GM18909 (cell line): Measurements from ENCODE around the gene LYPD1.

ENCODE experiments used
- ATAC-seq: cut with Tn5 transposase; IDR thresholded peaks from one replicate; pipeline ENCODE4 v1.9.1; 2021; ENCODE audit warnings: mild to moderate bottlenecking; ENCODE audit not compliant: unreplicated experiment, poor library complexity

The LYPD1 gene

DNA sequence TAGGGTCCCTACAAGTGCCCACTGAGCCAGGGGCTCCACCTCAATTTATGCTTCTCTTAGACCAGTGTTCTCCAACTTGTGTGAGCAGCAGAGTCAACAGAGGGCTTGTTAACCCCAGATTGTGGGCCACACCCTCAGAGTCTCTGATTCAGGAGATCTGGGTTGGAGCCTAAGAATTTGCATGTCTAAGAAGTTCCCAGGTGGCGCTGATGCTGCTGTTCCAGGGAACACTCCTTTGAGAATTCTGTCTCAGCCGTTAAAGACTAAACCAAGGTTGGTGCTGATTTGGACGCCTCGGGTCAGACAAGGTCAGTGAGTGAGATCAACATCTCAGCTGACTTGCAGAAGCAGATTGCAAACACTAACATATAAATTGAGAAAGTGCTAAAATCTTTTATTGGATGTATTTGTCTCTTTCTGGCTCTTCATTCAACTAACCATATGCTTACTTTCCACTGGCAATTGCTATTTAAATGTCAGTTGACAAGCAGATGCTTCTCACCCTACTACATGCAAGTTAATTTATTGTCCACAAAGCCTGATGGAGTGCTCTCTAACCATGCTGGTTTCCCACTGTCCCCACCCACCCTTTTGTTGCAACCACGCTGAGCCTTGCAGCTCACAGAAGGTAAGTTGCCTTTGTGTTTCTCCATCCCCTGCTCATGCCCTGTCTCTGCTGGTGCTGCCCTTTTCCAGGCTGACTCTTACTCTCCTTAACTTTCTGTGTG, 31.5 kb downstream of the LYPD1 start:
- no peak for ATAC-seq

DNA sequence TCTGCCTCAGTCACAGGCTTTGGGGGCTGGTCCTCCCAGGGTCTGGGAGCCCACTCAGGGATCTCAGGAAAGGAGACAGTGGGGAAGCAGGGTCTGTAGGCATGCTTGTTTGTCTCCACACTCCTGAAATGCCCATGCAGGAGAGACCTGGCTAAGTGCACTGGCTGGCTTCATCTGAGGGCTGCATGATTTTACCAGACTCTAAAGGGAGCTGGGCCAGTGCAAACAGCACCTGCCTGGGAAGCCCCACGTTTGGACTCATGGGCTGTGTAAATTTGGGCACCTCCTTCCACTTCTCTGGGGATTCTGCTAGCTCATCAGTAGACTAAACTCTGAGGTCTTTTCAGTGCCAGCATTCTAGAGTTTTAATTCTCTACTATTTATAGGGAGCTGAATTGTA, 33.7 kb downstream of the LYPD1 start:
- no peak for ATAC-seq

DNA sequence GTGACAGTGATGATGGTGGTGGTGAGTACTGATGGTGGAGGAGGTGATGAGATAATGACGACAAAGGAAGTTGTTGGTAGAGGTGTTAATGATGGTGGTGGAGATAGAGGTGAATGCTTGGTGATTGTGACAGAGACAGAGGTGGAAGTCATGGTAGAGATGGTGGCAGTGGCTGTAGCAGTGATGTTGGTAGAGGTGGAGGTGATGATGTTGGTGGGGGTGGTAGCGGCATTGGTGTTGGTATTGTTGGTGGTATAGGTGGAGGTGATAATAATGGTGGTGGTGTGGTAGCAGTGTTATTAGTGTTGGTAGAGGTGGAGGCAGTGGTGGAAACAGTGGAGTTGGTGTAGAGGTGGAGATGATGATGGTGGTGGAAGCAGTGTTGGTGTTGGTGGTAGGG, 36.4 kb downstream of the LYPD1 start:
- ATAC-seq, result no peak

DNA sequence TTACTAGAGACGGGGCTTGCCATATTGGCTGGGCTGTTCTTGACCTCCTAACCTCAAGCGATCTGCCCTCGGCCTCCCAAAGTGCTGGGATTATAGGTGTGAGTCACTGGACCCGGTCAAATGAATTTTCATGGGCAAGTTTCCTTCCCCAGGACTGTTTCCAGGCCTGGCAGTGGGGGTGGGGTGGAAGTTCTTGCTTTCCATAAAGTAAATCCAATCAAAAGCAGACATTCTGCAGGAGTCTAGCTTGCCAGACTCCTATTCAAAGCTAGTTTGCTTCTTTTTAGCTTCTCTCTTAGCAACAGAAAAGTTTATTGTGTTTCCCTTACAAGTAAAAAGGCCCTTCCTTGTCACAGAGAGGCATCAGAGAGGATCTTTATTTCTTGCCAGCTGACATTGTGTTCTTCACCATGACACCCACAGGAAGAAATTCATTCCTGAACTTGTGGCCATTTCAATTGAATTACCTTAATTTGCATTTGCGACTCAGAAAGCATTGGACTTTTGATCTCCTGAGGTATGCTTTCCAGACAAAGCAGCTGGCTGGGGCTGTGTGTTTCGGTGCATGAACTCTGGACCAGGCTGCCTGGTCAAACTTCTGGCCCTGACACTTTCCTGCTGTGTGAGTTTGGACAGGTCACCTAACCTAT, 37.9 kb downstream of the LYPD1 start:
- ATAC-seq, result no peak

DNA sequence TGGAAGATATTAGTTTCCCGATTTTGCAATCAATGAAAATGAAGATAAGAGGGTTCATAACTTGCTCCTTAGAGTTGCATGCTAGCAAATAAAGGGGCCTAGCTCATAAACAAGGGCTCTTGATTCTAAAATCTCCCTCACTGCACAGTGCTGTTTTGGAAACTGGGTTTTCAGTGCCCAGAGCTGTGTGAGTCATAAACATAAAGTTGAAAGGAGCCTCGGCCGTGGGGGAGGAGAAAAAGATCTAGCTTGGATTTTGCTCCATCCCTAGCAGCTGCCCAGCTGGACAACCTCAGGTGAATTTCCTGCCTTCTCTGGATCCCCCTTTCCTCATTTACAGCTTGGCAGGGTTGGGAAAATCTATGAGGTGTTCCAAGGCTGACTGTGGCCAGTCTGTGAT, 42.5 kb downstream of the LYPD1 start:
- no peak for ATAC-seq

DNA sequence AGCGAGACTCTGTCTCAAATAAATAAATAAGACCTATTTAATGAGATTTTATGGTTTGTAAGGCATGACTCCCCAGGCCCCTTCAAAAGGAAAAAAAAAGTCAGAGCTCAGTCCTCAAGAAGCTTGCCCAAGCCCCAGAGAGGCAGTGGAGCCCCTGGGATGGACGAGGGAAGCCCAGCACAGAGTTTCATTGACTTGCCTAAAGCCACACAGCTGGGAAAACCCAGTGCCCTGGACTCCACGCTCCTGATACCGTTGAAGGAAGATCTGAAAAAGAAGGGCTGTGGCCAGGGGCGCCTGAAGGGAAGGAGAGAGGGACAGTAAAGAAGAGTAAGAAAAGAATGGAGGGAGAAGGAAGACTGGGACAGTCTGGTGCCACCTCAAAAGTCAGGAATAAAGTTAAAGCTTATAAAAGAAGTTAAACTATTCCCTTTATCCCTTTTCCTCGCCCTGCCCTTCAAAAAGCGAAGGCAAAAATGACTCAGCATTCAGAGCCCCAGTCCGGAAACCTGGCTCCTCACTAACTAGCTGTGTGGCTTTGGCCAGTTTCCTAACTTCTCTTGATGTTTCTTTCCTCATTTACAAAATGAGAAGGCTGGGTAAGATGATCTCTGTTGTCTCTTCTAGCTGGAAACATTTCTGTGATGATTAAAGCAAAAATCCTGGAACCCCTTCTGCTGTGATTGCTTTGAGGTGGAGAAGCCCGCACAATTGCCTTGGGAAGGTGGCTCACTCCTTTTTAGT, 46.7 kb downstream of the LYPD1 start:
- ATAC-seq, result no peak

DNA sequence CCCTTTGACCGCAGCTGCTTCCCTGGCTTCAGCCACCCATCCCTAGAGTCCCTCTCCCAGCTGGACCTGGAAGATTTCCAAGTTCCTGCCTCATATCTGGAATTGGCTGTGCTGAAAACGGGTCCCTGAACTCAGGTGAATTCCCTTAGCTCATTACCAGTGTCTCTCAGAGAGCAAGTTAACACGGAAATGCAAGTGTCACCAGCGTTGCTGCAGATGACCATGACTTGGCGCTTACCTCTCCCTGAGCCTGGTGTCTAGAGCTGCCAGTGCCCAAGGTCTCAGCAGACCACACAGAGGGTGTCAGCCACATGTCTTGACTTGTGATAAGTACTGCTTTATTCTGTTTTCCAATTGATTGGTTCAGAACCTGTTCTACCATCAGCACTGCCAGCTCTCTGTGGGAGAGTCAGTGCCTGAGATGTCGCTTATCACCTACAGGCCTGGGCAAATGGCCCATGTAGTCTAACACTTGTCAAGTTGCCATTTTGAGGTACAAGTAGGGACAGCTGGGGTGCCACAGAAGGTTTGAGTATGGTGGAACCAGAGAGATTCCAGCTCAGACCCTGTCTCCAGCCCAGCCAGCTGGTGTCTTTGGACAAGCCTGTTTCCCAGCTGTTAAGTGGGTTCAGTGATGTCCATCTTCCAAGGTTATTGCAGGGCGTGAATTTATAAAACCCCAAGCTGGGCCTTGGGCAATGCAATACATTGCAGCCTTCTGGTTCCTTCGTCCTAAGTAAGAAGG, 48.7 kb downstream of the LYPD1 start:
- no peak for ATAC-seq

DNA sequence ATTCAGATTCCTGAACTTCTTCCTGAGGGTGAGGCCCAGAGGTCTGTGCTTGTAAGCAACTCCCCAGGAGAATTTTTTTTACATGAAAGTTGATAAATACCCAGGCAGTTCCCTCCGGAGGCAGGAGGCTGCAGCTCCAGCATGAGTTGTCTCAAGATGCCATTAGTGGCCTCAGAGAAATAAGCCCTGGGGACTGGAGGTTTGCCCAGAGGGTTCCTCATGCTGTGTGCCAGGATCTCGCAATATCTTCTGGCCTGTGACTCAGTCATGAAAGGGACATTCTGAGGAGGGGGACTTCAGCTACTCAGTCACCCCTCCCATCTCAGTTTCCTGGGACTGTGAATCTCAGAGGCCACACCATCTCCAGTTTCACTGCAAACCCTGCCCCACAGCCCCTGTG, 49.9 kb downstream of the LYPD1 start:
- no peak for ATAC-seq

DNA sequence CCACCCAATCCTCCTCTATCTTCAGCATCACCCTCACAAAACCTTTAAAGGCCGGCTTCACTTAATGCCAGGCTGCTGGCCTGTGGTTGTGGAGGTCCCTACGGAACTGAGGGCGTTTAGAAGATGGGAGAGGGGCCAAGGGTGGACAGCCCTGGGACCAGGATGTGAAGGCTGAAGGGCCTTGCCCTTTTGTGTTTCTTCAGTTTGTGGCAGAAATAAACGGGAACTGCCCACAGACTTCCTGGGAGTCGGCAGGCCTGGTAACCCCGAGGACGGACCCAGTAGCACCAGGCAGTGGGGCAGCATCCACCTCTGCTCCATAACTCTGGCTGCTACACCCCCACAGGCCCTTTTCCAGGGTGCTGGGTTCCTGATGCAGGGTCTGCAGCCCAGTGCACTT, 51.3 kb downstream of the LYPD1 start:
- ATAC-seq, result no peak

DNA sequence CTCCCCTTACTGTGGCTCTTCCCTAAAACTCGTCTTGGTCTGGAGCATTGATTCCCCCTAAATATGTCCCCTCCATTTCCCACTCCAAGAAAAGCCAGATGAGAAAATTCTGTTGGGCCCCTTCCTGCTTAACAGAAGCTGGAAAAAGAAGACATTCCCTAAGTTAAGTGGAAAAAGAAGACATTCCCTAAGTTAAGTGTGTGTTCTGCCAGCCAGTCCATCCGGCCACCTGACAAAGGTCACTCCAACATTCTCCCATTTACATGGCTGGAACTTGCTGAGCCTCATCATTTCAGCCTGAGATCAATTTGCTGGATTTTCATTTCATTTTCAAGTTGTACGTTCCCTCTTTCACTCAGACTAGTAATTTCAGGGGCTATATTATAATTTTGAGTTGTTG, 52.0 kb downstream of the LYPD1 start:
- ATAC-seq, result no peak

DNA sequence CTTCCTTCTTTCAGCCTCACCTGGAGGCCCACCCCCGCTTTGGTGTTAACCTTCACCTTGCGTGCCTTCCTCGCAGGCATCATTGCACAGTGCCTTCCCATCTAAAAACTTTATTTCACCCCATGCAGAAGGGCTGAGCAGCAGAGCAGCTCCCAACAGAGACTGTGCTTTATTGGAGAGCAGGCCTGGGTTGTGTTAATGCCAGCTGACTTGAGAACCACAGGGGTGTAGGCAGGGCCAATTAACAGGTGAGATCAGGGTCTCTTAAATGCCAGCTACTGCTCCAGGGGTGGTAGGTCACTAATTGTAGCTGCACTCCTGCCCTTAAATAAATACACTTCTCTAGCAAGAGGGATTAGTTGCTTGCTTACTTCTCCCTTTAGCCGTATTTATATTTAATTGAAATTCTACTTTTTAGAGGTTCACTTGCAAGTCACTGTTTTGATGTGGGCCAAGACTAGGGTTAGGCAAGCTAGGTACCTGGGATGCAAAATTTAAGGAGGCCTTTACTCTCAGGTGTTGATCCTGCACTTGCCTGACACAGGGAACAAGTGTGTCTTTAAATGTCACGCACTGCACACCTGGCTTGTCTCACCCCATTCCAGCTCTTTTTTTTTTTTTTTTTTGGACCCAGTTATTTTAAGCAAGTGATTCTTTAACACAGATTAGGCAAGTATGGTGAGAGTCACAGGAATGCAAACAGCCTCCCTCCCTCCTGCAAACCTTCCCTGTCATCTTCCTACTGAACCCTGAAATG, 54.5 kb downstream of the LYPD1 start:
- no peak for ATAC-seq

DNA sequence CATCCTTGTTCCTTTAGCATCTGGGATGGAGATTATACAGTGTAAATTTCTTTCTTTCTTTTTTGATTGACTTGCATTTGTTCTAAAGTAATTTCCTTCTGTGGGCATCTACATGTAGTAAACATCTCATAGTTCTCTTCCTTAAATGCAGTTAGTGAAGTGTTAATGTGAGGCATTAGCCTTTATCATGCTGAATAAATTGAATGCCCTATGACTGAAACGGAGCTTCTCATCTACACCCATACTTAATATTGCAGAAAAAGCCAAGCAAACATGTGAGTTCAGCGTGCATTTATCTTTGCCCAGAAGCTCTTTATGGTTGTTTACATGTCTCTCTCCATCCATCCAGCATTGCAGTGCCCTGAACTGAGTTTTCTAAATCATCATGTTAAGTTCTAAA, 58.3 kb downstream of the LYPD1 start:
- no peak for ATAC-seq

DNA sequence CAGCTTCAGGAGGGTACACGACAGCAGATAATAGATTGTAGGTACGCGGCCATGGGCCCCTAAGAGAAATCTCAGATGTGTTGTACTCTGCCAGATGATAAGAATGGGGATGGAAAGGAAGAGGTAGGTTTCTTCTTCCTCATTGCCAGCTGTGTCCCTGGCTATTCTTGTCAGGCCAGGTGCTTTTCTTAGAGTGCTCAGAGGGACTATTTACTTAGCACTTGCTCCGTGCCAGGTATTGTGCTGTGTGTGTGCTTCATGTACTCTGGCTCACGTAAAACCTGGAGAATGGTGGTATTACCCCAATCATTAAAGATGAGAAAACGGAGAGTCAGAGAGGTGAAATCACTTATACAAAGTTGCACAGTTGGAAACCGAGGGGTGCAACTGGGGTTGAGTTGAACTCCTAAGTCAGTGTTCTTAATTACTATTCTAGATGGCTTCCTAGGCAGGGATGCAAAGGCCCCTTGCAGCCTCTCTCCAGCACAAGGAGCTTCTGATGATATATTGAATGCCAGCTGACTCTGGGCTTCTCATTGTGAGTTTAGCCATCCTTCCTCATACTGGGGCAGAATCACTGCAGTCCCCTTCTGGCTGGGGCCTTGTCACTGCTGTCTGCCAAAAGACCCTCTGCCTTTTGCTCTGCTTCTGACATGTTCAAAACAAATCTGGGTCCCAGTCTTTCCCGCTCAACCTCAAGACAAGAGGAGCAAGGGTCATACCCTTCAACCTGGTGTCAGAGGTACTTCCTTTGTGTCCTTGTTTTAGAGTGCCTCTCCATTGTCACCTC, 60.7 kb downstream of the LYPD1 start:
- ATAC-seq, result no peak

DNA sequence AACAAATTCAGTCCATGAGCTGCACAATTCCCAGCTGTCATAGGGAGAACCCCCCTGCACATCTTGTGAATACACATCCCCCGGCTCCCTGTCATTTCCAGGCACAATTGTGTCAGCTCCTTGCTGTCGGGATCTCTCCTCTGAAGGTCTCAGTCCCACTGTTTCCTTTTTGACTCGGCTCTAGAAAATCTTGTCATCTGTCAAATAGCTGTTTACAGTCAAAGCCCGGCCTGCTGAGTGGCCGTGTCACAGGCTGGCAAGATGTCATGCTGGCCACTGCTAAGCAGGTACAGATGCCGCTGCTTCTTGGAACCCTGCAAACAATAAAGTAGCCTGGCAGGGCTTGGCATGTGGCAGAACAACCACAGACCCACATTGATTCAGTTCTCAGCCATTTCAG, 61.7 kb downstream of the LYPD1 start:
- no peak for ATAC-seq

DNA sequence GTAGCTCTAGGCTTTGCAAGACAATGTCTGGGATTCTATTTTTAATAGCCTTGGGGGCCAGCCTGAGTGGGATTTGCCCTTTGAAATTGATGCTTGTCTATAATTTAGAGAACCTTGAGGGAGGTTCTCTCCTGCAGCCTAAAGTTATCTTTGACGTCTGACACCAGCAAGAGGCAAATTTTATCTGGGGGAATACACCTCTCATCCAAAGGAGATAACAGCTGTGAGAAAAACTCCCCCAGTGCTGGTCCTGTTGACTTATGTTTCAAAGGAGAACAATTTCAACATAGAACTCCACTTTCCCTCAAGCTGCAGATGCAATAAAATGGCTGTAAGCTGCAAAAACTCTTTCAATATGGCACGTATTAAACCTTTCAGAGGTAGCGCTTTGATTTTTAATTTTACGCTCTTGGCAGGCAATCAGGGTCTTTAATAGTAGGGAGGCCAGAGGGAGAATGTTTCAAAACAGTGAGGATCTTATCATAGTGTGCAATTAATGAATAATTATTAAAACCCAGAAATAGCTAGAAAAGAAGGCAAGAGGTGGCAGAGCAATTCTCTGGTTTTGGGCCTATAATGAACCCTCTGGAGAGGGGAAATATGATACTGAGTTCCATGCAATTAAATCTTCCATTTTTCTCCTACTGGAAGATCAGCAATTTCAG, 62.4 kb downstream of the LYPD1 start:
- no peak for ATAC-seq

DNA sequence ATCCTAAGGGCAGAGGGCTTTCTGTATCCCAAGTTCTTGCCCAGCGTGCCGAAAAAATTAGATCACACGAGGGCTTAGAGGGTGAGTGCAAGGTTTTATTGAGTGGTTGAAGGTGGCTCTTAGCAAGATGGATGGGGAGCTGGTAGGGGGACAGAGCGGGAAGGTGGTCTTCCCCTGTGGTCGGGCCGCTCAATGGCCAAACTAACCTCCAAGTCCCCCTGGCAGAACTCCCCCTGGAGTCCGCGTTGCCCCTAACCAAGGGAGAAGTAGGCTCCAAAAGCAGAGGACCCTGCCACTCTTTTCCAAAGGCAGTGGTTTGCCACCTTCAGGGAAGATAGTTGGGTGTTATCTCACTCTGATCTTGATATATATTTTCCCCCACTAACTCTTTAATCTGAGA, 63.4 kb downstream of the LYPD1 start:
- ATAC-seq, result no peak

DNA sequence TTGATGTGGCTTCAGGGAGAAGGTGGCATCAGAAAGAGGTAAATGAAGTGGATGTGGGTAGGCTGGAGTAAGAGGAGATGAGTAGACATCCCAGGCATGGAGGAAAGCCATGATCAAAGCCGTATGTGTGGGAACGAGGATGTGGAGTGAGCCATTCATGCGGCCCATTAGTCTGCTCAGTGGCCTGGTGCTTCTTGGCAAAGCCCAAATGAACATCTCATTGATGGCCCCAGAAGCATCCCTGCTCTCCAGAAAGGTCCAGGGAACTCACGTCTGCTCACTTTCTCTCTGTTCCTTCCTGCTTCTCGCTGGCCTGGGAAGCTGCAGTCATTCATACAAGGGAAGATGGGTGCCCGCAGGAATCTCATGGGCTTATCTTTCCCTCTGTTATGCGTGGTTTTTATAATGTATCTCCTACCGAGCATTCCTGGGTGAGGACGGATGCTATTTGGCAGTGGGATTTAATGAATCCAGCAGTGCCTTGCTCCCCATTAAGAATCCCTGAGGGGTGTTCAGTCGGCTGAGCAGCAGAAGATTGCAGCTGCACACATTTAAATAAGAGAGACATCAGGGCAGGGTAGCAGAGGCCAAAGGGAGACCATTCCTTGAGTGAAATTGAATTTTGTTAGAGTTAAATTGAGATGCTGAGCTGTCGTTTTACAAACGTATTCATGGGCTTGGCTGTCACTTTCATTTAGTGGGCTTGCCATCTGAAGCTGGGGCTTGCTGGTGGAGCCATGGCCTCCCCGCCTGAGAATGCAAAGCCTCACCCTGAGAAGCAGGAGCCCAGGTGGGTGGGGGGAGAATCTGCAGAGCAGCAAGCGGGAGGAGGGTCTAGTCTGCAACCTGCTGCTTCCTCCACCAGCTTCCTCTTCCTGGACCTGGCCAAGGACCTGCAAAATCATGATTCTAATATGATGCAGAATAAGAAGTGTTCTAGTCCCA, 64.5 kb downstream of the LYPD1 start:
- ATAC-seq, result no peak

DNA sequence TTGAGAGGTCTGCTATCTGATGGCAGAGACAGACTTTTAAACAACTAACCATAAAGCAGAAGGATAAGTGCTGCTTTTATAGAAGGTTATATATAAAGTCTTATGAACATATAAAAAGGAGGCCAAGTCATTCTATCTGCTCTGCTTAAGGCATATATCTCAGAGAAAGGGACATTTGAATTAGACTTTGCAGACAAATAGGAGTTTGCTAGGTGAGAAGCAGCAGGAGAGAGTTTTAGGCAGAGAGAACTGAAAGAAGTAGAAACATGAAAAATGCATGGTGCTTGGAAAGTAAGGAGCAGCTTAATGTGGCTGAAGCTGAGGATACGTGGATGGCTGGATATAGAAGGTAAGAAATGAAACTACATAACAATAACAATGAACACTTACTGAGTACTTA, 65.4 kb downstream of the LYPD1 start:
- no peak for ATAC-seq
